ENCODE data around the gene ALDH6A1.

The ALDH6A1 gene

GRCh38 chr14:74048281-74048680, 36.0 kb downstream of the ALDH6A1 start:
- DNase-seq, result no peak

DNA sequence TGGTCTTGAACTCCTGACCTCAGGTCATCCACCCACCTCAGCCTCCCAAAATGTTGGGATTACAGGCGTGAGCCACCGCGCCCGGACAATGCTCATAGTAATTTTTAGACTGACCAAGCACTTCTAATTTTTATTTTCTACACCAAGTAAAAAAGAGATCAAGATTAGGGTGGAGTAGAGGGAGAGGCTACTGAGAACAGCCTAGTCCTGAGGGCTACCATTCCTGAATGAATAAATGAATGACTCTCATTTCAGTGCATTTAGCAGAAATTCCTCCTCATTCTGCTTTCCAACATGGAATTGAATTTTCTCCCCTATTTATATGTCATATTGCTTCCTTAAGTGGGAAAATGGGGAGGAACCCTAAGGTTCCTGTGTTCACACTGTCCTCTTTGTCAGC, 38.7 kb downstream of the ALDH6A1 start:
- no peak for DNase-seq

GRCh38 chr14:74042296-74042695, 42.0 kb downstream of the ALDH6A1 start:
- no peak for DNase-seq

DNA sequence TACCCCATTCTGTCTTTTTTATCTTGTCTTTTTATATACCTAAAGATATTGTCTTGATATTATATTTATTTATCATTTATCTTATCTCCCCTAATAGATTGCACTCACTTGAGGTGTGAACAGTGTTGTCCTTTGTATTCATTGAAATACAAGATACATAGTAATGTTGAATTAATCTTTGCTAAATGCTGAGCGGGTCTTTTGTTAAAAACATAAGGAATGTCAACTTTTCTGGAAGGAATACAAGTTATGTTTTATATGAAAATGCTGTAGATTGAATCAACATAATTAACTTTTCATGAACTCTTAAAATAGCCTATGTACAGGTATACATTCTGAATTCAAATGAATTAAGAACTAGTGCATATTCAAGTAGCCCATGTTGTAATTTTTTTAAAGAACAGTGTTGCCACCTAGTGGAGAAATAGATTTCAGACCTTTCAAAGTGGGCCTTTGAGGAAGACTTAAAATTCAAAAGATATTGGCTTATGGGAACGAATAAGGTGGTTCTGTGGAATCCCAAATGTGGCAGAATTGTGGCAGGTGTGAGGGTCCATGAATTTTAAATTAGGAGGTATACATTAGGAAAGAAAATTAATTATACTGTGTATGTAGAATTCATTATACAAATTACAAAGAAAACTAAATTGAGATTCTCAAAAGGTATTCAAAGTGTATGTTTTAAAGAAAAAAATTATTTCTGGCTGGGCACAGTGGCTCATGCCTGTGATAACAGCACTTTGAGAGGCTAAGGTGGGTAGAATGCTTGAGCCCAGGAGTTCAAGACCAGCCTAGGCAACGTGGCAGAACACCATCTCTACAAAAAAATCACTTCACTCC, 46.0 kb downstream of the ALDH6A1 start:
- DNase-seq, result peak; percentile 61

- peak; percentile 49 for DNase-seq
Measured at GRCh38 chr14:74035556-74035955, 48.7 kb downstream of the ALDH6A1 start.

DNA sequence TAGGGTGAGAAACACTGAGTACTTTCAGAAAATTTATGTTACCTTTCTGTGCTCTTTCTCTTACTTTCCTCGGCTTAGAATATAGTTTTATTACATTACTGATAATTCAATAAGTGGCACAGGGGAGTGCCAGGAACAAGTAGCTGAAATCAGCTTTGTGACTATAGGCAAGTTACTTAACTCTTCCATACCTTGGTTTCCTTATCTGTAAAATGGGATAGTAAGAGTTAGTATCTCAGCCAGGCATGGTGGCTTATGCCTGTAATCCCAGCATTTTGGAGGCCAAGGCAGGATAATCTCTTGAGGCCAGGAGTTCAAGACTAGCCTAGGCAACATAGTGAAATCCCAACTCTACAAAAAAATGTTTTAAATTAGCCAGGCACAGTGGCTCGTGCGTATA, 49.7 kb downstream of the ALDH6A1 start:
- no peak for DNase-seq

- DNase-seq, result no peak
Measured at GRCh38 chr14:74029136-74029535, 55.1 kb downstream of the ALDH6A1 start.

GRCh38 chr14:74022346-74022745, 61.9 kb downstream of the ALDH6A1 start:
- DNase-seq, result no peak

- DNase-seq, result peak; percentile 45
Measured at GRCh38 chr14:74019408-74020137, 64.7 kb downstream of the ALDH6A1 start.

DNA sequence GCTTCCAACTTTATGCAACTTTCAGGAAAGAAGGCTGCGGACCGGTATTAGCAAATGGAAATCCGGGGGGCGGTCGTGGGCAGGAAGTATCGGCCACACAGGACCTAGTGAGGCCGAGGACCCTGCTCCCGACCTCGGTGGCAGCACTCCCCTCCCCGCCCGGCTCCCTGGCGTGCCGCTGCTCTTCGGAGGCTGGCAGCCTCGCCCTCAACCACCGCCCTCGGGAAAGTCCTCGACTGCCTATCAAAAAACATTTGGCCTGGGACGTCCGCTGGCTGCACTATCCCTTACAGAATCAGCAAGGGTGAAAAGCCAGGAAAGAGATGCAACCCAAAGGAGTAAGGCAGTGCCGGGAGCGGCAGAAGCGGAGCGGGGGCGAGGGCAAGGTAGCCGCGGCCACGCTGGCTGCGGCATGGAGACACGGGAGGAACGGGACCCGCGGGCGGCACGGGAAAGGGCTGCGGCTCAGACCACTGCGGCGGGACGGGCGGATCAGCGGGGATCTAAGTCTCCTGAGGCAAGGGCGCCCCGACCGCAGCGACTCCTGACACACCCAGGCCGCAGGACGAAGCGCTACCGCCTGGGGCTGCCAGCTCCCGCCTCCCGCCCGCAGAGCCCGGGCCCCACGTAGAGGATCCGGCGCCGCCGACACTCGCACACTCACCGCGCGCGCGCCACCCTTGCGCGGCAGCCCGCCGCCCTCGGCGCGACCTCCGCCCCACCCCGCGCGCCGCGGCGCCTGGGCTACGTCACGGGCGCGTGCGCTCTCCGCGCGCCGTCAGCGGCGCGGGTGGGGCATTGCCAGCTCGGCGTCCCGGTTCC, 65.5 kb downstream of the ALDH6A1 start, which contains the start of the genes BBOF1 and ENTPD5:
Gene BBOF1, plus strand, starts transcription at position 764 of the 822 bp plus-strand sequence. CDS start 130 bp downstream, outside the sequence.
Gene ENTPD5, minus strand, starts transcription at position 703 of the 822 bp plus-strand sequence. CDS start 31,186 bp downstream, outside the sequence.
- peak; percentile 89 for DNase-seq

DNA sequence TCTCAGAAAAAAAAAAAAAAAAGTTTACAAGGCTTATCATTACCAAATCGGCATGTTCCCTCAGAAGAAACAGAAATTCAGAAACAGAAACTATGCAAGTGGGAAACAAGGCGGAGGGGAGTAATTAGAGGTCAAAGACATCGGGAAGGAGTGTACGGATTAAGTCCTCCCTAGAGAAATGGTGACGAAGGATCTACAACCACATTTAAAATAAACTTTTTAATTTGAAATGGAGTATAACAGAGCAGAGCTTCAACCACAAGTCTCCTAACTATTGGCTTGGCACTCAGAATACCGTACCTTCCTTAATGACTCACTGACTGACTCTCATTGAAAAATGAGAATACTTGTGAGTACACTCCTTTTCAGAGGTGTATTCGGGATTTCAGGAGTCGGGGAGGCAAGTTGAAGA, 66.1 kb downstream of the ALDH6A1 start:
- peak; percentile 77 for DNase-seq

DNA sequence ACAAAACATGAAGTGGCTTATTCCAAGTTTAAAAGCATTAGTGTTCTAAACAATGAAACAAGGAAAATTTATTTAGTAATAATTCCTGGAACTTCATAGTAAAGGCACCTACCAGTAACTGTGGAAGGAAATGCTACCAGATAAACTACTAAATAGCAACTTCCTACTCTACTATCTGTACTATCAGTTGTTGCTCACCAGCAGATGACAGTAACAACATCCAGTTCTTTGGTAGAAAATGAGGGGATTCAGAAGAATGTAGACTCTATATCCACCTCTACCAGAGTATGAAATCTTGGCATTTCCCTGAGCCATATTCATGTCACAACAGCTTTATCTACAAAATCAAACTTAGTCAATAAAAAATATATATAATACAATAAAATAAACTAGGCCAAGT, 68.3 kb downstream of the ALDH6A1 start:
- no peak for DNase-seq

DNA sequence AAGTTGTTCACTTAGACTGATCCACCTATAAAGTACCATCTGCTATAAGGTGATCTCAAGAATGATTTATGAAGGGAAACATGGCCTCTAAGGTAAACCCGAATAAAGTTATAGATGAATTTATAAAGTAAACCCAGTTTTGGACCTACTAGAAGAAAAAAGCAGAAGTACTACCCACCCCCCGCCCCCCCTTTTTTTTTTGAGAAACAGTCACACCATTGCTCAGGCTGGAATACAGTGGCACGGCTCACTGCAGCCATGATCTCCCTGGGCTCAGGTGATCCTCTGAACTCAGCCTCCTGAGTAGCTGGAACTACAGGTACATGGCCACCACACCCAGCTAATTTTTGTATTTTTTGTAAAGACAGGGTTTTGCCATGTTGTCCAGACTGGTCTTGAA, 69.1 kb downstream of the ALDH6A1 start:
- no peak for DNase-seq

DNA sequence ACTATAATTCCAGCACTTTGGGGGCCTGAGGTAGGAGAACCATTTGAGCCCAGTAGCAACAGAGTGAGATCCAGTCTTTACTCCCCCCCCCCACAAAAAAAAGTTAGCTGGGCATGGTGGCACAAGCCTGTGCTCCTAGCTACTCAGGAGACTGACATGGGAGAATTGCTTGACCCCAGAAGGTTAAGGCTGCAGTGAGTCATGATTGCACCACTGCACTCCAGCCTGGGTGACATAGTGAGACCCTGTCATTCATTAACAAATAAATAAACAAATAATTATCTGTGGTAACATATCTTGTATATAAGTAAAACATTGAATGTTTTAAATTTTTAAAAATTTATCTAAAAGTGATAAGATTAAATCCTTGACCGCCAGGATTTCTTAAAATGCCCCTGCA, 70.0 kb downstream of the ALDH6A1 start:
- no peak for DNase-seq

DNA sequence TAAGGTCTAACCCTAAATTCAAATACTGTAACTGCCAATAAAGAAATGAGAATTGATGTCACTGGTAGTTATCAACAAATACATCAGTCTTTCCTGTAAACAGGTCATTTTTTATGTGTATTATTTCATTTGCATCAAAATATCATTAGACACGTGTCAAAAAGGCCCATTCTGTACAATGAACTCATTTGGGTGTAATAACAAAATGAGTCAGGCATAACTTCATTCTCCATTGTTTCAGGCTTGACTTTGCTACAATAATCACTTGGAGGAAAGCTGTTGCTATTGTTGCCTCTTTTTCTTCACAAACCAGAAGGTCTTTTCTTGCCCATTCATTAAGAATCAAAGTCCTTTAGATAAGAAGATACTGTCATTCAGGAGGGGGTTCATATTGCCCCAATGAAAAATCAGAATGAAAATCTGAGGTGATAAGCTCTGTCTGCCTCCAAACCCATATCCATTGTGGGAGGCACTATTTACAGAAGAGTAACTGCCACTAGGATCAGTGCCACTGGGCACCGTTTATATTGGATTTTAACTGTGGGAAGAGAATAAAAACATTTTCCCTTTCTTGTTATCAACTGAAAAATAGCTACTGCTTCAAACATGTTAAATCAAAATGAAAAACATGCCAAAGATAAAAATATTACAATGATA, 75.3 kb downstream of the ALDH6A1 start:
- DNase-seq, result no peak
